Measurements from ENCODE around the gene CP.

GRCh38 chr3:149263856-149264255 lies 42.2 kb upstream of the CP start:
- no peak for TF ChIP-seq CTCF (conservative IDR thresholded peaks at IDR 0.05)
- no peak for TF ChIP-seq EZH2 (IDR thresholded peaks at IDR 0.05; ENCODE audit: low read depth)

All from PC-9 (cell line).